ENCODE data around the gene UNC13B.

- TF ChIP-seq CTCF (IDR thresholded peaks at IDR 0.05) (no peak), POLR2A (IDR thresholded peaks at IDR 0.05) (no peak)
Measured at GRCh38 chr9:35446012-35446411, 284.2 kb downstream of the UNC13B start.
